Fibroblast of lung (primary cell): ENCODE results near the gene TNS3.

ENCODE experiments used
- CTCF ChIP-seq, 2 donors: IDR thresholded peaks in 1 of 2; conservative IDR thresholded peaks in 1 of 2; 1 replicate in 1 of 2; 2 replicates in 1 of 2; pipeline ENCODE4 v1.5.1; 2011 to 2012; ENCODE audit warnings: low read length in 2 of 2, control low read depth in 1 of 2, inconsistent platforms in 1 of 2, low read depth in 1 of 2, mild to moderate bottlenecking in 1 of 2
- EZH2 ChIP-seq: IDR thresholded peaks from 2 replicates; pipeline ENCODE4 v1.5.1; 2012; ENCODE audit warnings: low read length, control low read depth, mild to moderate bottlenecking; ENCODE audit errors: missing control alignments

- TF ChIP-seq CTCF (conservative IDR thresholded peaks at IDR 0.05 in 1 of 2, IDR thresholded peaks at IDR 0.05 in 1 of 2; ENCODE audit: low read depth in 1 of 2, low read length in 2 of 2) (no peak), EZH2 (no peak)
These were observed 35.7 kb downstream of the TNS3 start for GRCh38 chr7:47546171-47546570.
